LNCAP (cell line): Measurements from ENCODE around the gene BMP8A.

Experiments used
- TF ChIP-seq, protein P1 (sequence below): fragments of 450-650 bp; IDR thresholded peaks from 2 replicates; pipeline ENCODE4 v1.5.1; 2017; ENCODE audit warnings: mild to moderate bottlenecking

Gene BMP8A

DNA sequence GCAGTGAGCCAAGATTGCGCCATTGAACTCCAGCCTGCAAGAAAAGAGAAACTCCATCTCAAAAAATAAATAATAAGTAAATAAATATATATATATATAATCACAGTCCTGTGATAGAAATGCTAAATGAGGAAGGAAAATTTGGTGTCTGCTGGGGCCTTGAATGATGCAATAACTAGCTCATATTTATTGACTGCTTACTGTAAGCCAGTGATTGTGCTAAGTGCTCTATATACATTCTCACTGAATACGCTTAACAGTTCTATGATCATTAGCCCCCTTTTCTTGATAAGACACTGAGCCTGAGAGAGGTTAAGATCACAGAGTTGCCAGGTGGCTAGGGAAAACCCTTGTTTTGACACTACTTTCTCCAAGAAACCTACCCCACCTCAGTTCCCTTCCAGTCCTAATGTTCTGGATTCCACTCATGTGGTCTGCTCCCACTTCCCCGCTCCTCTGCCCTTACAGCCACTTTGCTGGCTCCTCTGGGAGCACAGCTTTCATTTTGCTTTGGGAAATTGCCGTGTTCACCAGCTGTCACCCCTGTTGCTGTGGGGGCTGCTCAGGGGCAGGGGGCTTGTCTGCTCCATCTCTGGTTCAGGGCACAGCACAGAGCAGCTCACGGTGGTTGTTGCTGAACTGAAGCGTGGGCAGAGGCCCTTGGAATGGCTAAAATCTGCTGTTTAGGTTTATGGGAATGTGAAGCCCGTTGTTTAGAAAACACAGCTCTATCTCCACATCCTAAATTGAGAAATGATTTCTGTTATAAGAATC, 2.5 kb upstream of the BMP8A start:
- TF ChIP-seq, protein P1, sequence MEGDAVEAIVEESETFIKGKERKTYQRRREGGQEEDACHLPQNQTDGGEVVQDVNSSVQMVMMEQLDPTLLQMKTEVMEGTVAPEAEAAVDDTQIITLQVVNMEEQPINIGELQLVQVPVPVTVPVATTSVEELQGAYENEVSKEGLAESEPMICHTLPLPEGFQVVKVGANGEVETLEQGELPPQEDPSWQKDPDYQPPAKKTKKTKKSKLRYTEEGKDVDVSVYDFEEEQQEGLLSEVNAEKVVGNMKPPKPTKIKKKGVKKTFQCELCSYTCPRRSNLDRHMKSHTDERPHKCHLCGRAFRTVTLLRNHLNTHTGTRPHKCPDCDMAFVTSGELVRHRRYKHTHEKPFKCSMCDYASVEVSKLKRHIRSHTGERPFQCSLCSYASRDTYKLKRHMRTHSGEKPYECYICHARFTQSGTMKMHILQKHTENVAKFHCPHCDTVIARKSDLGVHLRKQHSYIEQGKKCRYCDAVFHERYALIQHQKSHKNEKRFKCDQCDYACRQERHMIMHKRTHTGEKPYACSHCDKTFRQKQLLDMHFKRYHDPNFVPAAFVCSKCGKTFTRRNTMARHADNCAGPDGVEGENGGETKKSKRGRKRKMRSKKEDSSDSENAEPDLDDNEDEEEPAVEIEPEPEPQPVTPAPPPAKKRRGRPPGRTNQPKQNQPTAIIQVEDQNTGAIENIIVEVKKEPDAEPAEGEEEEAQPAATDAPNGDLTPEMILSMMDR, result no peak

DNA sequence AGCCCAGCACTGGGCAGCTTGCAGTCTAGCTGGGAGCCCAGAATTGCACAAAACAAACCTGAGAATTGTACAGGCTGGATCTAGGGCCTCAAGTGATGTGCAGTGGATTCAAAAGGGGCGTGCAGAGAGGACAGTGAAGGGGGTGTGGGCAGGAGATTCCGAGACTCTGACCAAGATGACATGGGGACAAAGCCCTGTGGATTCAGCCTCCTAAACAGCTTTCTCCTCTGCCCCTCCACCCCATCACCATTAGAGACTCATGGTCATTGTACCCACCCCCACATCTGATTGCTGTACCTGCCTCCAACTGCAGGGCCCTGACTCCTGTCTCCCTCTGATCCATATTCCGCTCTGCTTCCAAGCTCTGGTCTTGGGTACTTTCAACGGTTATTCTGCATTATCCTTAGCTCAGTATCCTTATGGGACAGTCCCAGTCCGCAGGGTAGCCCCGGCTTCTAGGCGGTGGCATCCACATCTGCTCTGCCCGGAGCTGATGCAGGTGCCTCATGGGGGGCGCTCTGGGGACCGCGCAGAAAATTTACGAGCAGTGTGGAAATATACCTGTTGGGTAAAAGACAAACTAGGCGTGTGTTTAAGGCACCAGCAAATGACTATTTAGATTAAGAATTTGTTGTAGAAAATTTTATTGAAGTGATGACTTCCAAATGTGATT, 1.7 kb upstream of the BMP8A start:
- TF ChIP-seq, protein P1, result no peak

DNA sequence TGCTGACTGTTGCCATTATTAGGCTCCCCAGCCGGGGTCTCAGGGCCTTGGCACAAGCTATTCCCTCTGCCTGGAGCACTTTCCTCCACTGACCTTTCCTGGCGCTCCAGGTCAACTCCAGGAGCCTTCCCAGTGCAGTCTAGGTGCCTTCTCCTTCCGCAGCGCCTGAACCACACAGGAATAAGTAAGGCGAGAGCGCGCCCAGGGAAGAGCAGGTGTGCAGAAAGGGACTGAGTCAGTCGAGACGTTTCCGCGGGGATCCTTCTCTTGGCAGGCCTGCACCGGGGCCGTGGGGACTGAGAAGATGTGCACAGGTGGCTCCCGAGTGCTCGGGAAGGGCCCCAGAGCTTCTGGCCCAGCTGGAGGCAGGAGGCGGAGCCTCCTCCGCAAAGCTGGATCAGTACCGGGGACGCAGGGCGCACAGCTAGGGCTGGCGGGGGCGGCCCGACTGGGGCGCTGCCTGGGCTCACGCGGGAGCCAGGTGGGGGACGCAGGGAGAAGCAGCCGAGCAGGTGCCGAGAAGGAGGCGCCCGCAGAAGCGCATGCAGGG, 765 bp upstream of the BMP8A start:
- TF ChIP-seq, protein P1, result no peak

DNA sequence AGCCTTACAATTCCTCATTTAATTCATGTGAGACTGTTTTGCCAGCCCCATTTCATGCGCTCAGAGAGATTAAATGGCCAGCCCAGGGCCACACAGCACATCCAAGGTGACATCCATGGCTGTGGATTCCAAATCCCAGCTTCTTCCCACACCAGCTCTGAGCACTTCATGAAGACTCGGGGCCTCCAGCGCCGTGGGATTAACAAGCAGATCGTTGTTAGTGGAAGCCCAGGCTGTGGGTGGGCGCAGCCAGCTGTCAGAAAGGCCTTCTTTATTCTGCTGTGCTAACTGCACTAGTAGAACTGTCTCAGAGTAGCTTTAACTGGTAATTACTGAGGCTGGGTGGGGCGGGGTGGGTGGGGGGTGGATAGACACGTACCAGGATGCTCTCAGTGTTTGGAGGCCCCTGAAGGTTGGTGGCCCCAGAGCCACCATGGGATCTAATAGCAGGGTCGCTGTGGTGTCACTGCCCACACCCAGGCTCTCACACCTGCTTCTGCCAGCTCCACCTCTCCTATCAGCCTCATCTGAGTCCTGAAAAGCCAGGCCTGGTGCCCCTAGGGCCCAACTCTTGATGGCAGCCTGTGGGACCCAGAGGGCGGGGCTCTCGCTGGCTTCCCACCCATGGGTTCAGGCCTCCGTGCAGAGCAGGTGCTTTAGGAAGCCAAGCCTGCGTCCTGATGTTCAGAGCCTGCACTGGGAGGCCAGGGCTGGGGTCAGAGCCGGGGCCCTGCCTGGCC, 3.4 kb downstream of the BMP8A start:
- TF ChIP-seq, protein P1, result no peak

DNA sequence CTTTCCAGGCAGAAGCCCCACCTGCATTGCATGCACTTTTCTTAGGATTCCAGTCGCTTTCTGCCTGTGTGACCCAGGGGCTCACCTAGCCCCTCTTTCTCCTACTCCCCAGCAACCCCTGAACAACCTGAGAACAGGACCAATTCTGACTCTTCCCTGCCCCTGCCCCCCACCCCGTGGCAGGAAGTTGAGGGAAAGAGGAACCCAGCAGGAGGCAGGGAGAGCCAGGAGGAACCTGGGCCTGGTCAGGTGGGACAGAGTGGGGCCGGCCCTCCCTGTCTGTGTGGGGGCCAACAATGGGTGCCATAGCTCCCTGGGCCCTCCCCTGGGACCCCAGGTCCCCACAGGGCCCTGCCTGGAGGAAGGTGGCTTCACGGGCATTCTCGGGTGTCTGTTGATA, 6.1 kb downstream of the BMP8A start:
- TF ChIP-seq, protein P1, result no peak

DNA sequence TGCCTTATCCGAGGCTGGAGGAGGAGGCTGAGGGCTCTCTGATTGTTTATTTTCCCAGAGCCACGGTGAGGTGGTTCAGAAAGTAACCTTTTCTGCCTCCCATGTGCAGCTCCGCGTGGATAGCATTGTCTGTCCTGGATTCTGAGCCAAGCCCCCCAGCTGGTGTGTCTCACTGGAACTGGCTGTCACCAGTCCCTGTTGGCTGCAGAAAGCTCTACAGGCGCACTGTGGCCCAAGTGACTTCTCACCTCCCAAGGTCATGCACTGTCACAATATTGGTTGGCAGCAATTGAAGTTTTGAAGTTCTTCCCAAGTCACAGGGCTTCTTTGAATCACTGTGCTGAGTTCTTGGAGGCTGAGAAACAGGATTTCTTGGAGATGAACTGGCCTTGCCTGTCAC, 8.2 kb downstream of the BMP8A start:
- TF ChIP-seq, protein P1, result no peak

DNA sequence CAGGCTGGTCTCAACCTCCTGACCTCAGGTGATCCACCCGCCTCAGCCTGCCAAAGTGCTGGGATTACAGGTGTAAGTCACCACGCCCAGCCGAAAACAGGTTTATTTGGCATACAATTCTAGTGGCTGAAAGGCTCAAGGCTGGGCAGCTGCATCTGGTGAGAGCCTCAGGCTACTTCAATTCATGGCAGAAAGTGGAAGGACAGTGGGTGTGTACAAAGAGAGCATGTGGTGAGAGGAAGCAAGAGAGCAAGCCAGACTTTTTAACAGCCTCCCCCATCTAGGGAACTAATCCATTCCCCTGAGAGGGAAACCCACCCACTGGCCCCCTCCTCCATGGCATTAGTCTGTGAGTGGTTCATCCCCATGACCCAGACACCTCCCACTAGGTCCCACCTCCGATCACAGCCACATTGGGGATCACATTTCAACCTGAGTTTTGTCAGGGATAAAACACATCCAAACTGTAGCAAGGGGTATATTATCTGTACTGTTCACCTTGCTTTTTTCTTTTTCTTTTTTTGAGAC, 9.5 kb downstream of the BMP8A start:
- TF ChIP-seq, protein P1, result no peak
